Measurements from ENCODE around the gene TMC7.

DNA sequence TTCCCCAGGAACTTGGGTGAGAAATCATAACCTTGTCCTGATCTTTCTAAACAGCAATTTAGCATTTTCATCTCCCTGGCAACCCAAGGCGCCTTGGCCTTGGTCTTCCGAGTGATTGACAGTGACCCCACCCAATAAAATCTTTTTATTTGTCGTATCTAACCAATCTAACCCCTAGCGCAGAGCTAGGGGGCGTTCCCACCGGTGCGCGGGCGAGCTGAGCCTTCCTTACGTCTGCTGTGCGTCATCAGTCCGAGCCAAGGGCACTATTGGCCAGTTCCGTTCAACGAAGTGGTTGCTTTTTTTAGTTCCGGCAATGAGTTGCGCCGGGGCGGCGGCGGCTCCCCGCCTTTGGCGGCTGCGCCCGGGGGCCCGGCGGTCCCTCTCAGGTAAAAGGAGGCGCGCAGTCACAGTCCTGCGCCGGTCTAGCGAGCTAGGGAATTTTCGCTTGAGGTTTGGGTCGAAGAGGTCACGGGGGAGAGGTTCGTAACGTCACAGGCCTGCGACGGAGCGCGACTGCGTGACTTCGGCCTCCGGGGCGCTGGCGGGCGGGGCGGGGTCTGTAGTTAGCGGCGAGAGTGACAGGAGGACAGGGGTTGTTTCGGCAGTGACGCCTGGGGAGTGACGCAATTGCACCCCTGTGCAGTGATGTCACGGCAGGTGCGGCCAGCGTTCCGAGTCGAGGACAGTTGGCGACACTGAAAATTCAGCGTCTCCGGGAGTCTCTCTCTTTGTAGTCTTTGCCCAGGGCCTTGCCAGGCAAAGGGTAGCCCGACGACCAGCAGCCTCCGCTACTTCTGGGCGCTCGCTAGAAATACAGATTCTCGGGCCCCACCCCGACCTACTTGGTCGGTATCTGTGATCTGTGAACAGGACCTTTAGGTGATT lies 83.9 kb downstream of the TMC7 start, which contains the start of gene COQ7:
- TF ChIP-seq CTCF (IDR thresholded peaks at IDR 0.05) (no peak), JUND (IDR thresholded peaks at IDR 0.05) (no peak), RAD21 (IDR thresholded peaks at IDR 0.05; ENCODE audit: low read length) (no peak), POLR2AphosphoS5 (IDR thresholded peaks at IDR 0.05; ENCODE audit: low read depth, low read length) (no peak; the same call in 1 of the 2 replicates), USF1 (IDR thresholded peaks at IDR 0.05; ENCODE audit: borderline replicate concordance, low read depth) (peak; percentile 81), SIN3A (IDR thresholded peaks at IDR 0.05; ENCODE audit: borderline replicate concordance, low read depth, low read length) (peak; percentile 38; the same call in 1 of the 2 replicates), CHD2 (IDR thresholded peaks at IDR 0.05; ENCODE audit: low read length, partially characterized antibody) (peak; percentile 53)
- TF ChIP-seq, protein P1, sequence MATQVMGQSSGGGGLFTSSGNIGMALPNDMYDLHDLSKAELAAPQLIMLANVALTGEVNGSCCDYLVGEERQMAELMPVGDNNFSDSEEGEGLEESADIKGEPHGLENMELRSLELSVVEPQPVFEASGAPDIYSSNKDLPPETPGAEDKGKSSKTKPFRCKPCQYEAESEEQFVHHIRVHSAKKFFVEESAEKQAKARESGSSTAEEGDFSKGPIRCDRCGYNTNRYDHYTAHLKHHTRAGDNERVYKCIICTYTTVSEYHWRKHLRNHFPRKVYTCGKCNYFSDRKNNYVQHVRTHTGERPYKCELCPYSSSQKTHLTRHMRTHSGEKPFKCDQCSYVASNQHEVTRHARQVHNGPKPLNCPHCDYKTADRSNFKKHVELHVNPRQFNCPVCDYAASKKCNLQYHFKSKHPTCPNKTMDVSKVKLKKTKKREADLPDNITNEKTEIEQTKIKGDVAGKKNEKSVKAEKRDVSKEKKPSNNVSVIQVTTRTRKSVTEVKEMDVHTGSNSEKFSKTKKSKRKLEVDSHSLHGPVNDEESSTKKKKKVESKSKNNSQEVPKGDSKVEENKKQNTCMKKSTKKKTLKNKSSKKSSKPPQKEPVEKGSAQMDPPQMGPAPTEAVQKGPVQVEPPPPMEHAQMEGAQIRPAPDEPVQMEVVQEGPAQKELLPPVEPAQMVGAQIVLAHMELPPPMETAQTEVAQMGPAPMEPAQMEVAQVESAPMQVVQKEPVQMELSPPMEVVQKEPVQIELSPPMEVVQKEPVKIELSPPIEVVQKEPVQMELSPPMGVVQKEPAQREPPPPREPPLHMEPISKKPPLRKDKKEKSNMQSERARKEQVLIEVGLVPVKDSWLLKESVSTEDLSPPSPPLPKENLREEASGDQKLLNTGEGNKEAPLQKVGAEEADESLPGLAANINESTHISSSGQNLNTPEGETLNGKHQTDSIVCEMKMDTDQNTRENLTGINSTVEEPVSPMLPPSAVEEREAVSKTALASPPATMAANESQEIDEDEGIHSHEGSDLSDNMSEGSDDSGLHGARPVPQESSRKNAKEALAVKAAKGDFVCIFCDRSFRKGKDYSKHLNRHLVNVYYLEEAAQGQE (IDR thresholded peaks at IDR 0.05; ENCODE audit: low read depth, low read length) = no peak; the same call in 1 of the 2 replicates
- TF ChIP-seq, protein P2, sequence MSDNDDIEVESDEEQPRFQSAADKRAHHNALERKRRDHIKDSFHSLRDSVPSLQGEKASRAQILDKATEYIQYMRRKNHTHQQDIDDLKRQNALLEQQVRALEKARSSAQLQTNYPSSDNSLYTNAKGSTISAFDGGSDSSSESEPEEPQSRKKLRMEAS (IDR thresholded peaks at IDR 0.05; ENCODE audit: low read depth) = peak; percentile 65

Measured in SK-N-SH (cell line).